ENCODE data around the gene CNIH2. TPM values are rescaled to one million over a fixed set of nuclear protein-coding genes. Genes with fewer than 3 reads are reported as not detected.

The CNIH2 gene
- total and polyA plus RNA-seq, 2 experiments from 2014 or later = 4.3 to 9.2 TPM

GRCh38 chr11:66282468-66283455 is 4.8 kb downstream of the CNIH2 start:
- no peaks in the 10 kb centered on the region; the same call in 1 of the 2 replicates for H3K36me3 ChIP-seq (ENCODE audit: insufficient read depth)
- H2AFZ ChIP-seq = no peak overlapping the region
- no peaks in the 10 kb centered on the region for H3K27me3 ChIP-seq (ENCODE audit: insufficient read depth)
- Mint-ChIP-seq H3K27me3 (ENCODE audit: insufficient read depth, low read depth, poor library complexity) (peaks cover 29% of the 10 kb centered on the region), H3K4me3 (0 out of 3 replicates have a peak overlapping the region, but pooled peaks have one; percentile 23), H3K36me3 (ENCODE audit: low read depth) (no peaks in the 10 kb centered on the region; the same call in 2 of the 3 replicates), H3K27ac (no peak overlapping the region), H3K4me1 (peaks cover 32% of the 10 kb centered on the region), H3K9me3 (no peaks in the 10 kb centered on the region)
- DNase-seq (ENCODE audit: low spot score) (peak; percentile 99), ATAC-seq (peak; percentile 85)
- H3K9me2 ChIP-seq (ENCODE audit: insufficient read depth) = no peaks in the 10 kb centered on the region
- peaks cover 9% of the 10 kb centered on the region for H3K4me1 ChIP-seq (ENCODE audit: insufficient read depth)
- peak overlapping the region; percentile 43 for H3K4me3 ChIP-seq
- 0 out of 2 replicates have a peak, but pooled peaks cover 11% of the 10 kb centered on the region for H3F3A ChIP-seq (replicated peaks; ENCODE audit: low read depth)
- no peaks in the 10 kb centered on the region for H3K79me2 ChIP-seq (replicated peaks; ENCODE audit: insufficient read depth)
- H4K20me1 ChIP-seq (replicated peaks; ENCODE audit: insufficient read depth) = no peaks in the 10 kb centered on the region; the same call in none of the 2 replicates
- peak overlapping the region; percentile 66; the same call in 1 of the 2 replicates for H3K4me2 ChIP-seq
- H3K27ac ChIP-seq (ENCODE audit: low read depth) = peak overlapping the region; percentile 78; the same call in 1 of the 2 replicates
- TF ChIP-seq JUNB (IDR thresholded peaks at IDR 0.05; ENCODE audit: unreplicated experiment) = no peak
- TF ChIP-seq CTCF (conservative IDR thresholded peaks at IDR 0.05; ENCODE audit: low read depth in 2 of 2) = peak; percentile 77 to 98
- no peak for TF ChIP-seq ZNF114 (CRISPR knock-in tag; IDR thresholded peaks at IDR 0.05)
- TF ChIP-seq EZH2phosphoT487 (IDR thresholded peaks at IDR 0.05; ENCODE audit: unreplicated experiment) = no peak
- peak; percentile 43; the same call in 1 of the 2 replicates for TF ChIP-seq CREB1 (CRISPR knock-in tag; IDR thresholded peaks at IDR 0.05; ENCODE audit: low read depth)
- TF ChIP-seq ZNF331 (CRISPR knock-in tag; IDR thresholded peaks at IDR 0.05; ENCODE audit: low read depth) = no peak
- TF ChIP-seq EZH2 (IDR thresholded peaks at IDR 0.05; ENCODE audit: low read depth, unreplicated experiment) = no peak
- no peak for TF ChIP-seq REST (IDR thresholded peaks at IDR 0.05; ENCODE audit: unreplicated experiment)
- TF ChIP-seq ETS1 (IDR thresholded peaks at IDR 0.05) = no peak
- TF ChIP-seq STAT1 (IDR thresholded peaks at IDR 0.05; ENCODE audit: unreplicated experiment) = no peak
- TF ChIP-seq NANOG (IDR thresholded peaks at IDR 0.05; ENCODE audit: borderline replicate concordance) = no peak
- TF ChIP-seq ZNF462 (CRISPR knock-in tag; IDR thresholded peaks at IDR 0.05) = no peak

Data from GM23338 (cell line).